Nephron progenitor cell (in vitro differentiated cells): ENCODE measurements around the gene SASS6.
A peak's percentile ranks its signal among the peaks of the same experiment; 100 is the strongest.

Experiments
- DNase-seq: peaks from one replicate; pipeline ENCODE4 v3.0.0; 2021
- H3K27ac Mint-ChIP-seq: 2 replicates; pipeline ENCODE4 v1.8.0; 2021; ENCODE audit warnings: mild to moderate bottlenecking, moderate library complexity, mixed read lengths
- H3K27me3 Mint-ChIP-seq: 2 replicates; pipeline ENCODE4 v1.8.0; 2021; ENCODE audit warnings: mild to moderate bottlenecking, low read depth, mixed read lengths; ENCODE audit not compliant: poor library complexity
- H3K36me3 Mint-ChIP-seq: 2 replicates; pipeline ENCODE4 v1.8.0; 2021; ENCODE audit warnings: low read depth, mixed read lengths
- H3K4me1 Mint-ChIP-seq: 2 replicates; pipeline ENCODE4 v1.8.0; 2021; ENCODE audit warnings: mixed read lengths
- H3K4me3 Mint-ChIP-seq: 2 replicates; pipeline ENCODE4 v1.8.0; 2021; ENCODE audit warnings: mild to moderate bottlenecking, moderate library complexity, mixed read lengths
- H3K9me3 Mint-ChIP-seq: 2 replicates; pipeline ENCODE4 v1.8.0; 2021; ENCODE audit warnings: mild to moderate bottlenecking, moderate library complexity, mixed read lengths
- CTCF ChIP-seq: fragments of 200-600 bp; sonication (generic); IDR thresholded peaks from 2 replicates; pipeline ENCODE4 v1.5.0; 2021; ENCODE audit warnings: antibody characterized with exemption

Gene SASS6

GRCh38 chr1:100130552-100131077, 2.1 kb downstream of the SASS6 start:
- Mint-ChIP-seq H3K9me3 (no peaks in the 10 kb centered on the region), H3K27me3 (no peaks in the 10 kb centered on the region), H3K4me1 (peaks cover 35% of the 10 kb centered on the region), H3K27ac (no peak overlapping the region), H3K36me3 (peaks cover 7% of the 10 kb centered on the region), H3K4me3 (no peak overlapping the region)
- TF ChIP-seq CTCF = no peak
- DNase-seq = no peak

GRCh38 chr1:100127226-100127625, 5.5 kb downstream of the SASS6 start:
- Mint-ChIP-seq H3K27ac (peak overlapping the region; percentile 4), H3K36me3 (peaks cover 8% of the 10 kb centered on the region), H3K4me3 (no peak overlapping the region), H3K9me3 (no peaks in the 10 kb centered on the region), H3K27me3 (no peaks in the 10 kb centered on the region), H3K4me1 (peaks cover 18% of the 10 kb centered on the region)
- DNase-seq = no peak
- no peak for TF ChIP-seq CTCF

GRCh38 chr1:100122177-100122576, 10.6 kb downstream of the SASS6 start:
- no peak overlapping the region for H3K27ac Mint-ChIP-seq
- no peaks in the 10 kb centered on the region for H3K9me3 Mint-ChIP-seq
- H3K4me3 Mint-ChIP-seq = no peak overlapping the region
- no peak for DNase-seq
- H3K27me3 Mint-ChIP-seq = no peaks in the 10 kb centered on the region
- peaks cover 9% of the 10 kb centered on the region for H3K4me1 Mint-ChIP-seq
- peaks cover 27% of the 10 kb centered on the region for H3K36me3 Mint-ChIP-seq
- TF ChIP-seq CTCF = no peak

GRCh38 chr1:100115524-100115923, 17.2 kb downstream of the SASS6 start:
- H3K36me3 Mint-ChIP-seq = peaks cover 66% of the 10 kb centered on the region
- DNase-seq = no peak
- H3K4me1 Mint-ChIP-seq = no peaks in the 10 kb centered on the region
- no peaks in the 10 kb centered on the region for H3K27me3 Mint-ChIP-seq
- H3K9me3 Mint-ChIP-seq = peaks cover 13% of the 10 kb centered on the region
- H3K4me3 Mint-ChIP-seq = no peak overlapping the region
- TF ChIP-seq CTCF = no peak
- no peak overlapping the region for H3K27ac Mint-ChIP-seq

GRCh38 chr1:100109554-100110066, 23.1 kb downstream of the SASS6 start:
- H3K27ac Mint-ChIP-seq = no peak overlapping the region
- H3K9me3 Mint-ChIP-seq = peaks cover 13% of the 10 kb centered on the region
- DNase-seq = no peak
- H3K4me1 Mint-ChIP-seq = no peaks in the 10 kb centered on the region
- no peak overlapping the region for H3K4me3 Mint-ChIP-seq
- TF ChIP-seq CTCF = no peak
- peaks cover 65% of the 10 kb centered on the region for H3K36me3 Mint-ChIP-seq
- H3K27me3 Mint-ChIP-seq = no peaks in the 10 kb centered on the region

- no peak for TF ChIP-seq CTCF
- Mint-ChIP-seq H3K9me3 (peaks cover 2% of the 10 kb centered on the region), H3K4me3 (no peak overlapping the region), H3K36me3 (peaks cover 59% of the 10 kb centered on the region), H3K27me3 (no peaks in the 10 kb centered on the region), H3K4me1 (no peaks in the 10 kb centered on the region), H3K27ac (peak overlapping the region; percentile 51)
- DNase-seq = no peak
These were observed 25.0 kb downstream of the SASS6 start for GRCh38 chr1:100107696-100108095.
